8988T (cell line): ENCODE results near the gene RBPJ.
"Not testable (repeated sequence)": the region's sequence is repeated elsewhere in the genome, so short reads cannot be mapped to it uniquely, and the experiment has no call there.

Experiments used
- DNase-seq: peaks from one replicate; pipeline ENCODE4 v3.0.0; 2011

RBPJ gene

DNA sequence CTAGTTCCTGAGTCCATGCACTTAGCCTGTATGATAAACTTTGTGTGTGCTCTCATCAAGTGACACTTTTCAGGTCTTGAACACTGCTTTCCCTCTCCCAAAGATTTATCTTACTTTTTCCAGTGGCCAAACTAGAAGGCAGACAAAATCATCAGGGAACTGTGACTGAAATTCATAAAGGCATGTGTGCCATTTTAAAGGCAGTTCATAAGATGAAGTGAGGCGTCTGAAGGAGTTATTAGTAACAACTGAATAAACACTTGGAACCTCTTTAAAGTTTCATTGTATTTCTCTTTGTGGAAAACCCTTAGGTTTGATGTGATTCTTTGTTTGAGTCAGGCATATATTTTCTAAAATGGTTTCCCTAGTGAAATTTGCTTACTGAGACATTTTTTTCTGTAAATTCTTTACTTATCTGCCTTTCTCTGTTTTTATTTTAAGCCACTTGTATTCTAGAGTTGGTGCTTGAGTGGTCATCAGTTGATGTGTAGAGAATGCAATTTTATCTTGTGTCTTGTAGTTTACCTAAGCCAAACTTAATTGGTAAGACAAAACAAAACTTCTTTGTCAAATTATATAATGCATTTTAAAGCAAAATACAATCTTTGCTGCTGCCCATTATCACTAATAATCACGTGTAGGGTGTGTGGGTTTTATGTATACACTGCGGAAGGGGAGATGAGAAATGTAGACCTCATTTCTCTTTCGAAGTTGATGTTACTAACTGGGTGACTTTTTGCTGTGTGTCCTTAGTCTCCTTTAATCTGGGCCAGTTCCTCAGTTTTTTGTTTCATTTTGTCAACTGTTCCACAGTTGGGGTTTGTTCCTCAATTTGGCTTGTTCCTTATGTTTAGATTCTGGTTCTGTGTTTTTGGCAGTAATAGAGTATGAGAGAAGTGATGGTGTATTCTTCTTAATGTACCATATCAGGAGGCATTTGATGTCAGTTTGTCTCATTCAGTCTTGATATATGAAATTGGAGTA lies 56.8 kb downstream of the RBPJ start:
- DNase-seq = no peak

DNA sequence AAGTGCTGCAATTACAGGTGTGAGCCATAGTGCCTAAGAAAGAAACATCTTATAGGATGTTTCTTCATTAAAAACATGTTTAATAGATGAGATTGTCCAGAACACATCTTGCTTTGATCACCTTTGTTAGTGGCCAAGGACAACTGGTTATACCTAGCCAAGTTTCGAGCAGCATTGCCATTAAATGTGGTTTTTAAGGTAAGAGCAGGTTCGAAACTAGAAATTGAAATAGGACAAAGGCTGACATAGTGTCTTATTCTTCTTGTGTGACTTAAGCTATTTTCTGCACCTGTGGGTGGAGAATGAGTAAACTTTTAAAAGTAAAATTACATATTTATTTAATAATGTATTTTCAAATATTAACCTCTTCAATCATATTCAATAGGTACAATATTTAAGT lies 59.0 kb downstream of the RBPJ start:
- DNase-seq = no peak

DNA sequence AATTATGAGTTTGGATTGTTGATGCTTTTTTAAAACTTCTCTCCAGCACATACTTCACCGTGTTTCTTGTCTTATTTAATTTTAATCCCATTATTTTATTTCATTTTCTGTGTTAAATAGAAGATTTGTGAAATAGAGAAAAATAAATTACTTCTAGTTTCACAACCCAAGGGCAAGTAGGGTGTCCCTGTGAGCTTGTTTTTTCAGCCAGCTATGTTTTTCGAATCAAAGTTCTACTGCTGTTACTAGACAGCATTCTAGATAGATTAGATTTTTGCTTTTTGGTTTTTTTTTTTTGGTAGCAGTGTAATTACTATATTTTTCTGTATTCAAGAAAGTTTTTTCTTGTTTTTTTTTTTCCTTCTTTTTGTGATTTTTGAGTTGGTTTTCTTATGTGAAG lies 59.9 kb downstream of the RBPJ start:
- no peak for DNase-seq

DNA sequence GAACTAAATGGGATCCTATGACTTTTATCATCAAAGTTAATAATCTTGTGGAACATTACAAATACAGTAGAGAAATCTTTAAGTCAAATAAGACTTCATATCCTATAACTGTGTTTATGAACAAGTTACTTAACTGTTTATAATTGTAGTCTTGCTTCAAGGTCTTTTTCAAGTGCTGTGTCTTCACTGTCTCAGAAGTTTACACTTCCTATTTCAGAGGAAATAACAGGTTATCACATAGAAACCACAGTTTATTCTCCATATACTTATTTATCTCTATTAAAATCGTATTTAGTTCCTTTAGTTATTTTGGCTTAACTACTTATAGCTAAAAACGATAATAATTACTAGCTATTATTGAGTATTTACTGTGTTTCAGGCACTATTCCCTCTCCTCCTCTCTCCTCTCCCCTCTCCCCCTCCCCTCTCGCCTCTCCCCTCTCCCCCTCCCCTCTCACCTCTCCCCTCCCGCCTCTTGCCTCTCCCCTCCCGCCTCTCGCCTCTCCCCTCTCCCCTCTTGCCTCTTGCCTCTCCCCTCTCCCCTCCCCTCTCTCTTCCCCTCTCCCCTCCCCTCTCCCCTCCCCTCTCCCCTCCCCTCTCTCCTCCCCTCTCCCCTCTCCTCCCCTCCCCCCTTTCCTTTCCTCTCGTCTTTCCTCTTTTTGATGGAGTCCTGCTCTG lies 63.7 kb downstream of the RBPJ start:
- DNase-seq = no peak

GRCh38 chr4:26385690-26386089 lies 64.9 kb downstream of the RBPJ start:
- DNase-seq = no peak

DNA sequence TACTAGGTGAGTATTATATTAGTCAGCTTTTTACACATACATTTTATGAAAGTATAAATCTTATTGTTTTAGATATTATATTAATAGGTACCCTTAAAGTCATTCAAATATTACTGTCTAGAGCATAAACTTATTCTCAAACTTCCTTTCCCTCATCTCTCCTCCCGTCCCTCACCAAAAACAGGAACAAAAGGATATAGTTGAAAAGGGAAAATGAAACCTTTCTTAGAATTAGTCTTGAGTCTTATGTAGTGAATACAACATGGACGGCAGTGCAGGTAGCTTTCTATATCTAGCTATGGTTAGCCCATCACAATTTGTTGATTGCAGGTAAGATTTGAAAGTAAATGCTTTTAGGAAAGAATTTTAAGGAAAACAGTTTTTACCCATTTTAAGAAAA lies 65.6 kb downstream of the RBPJ start:
- no peak for DNase-seq

DNA sequence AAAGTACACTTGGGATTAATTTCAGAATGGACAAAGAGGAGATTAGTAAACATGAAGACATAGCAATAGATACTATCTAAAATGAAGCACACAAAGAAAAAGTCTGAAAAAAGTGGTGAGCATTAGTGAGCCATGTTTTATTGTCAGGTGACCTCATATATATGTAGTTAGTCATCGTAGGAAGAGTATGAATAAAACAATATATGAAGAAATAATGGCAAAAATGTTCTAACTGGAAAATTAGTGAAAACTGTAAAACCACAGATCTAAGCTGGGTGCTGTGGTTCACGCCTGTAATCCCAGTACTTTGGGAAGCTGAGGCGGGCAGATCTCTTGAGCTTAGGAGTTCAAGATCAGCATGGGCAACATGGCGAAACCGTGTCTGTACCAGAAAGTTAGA lies 67.9 kb downstream of the RBPJ start:
- DNase-seq = no peak

GRCh38 chr4:26397086-26397485 lies 76.3 kb downstream of the RBPJ start:
- no peak for DNase-seq

DNA sequence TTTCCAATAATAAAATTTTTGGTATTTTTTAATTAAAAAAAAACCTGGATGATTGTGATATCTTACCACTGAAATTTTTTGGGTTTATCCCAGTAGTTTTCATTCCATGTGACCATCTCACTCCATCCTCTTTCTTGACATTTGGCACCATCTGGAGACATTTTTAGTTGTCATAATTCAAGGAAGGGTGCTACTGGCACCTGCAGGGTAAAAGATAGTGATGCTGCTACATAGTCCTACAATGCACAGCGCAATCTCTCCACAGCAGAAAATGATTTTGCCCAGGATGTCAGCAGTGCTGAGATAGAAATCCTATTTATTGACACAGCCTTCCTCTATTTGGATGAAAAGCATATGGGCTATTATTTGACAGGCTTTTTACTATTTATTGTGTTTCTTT lies 79.3 kb downstream of the RBPJ start:
- no peak for DNase-seq

DNA sequence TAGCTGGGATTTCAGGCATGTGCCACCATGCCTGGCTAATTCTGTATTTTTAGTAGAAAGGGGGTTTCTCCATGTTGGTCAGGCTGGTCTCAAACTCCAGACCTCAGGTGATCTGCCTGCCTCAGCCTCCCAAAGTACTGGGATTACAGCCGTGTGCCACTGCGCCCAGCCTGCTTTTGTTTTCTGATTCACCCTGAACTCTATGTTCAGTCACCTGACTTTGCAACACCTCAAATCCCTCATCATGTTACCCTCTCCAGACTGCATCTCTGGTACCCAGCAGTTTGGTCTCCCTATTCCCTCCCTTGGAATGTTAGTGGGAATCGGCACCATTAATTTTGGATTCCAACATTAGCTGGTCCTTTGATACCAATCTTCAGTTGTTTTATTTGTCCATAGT lies 81.2 kb downstream of the RBPJ start:
- DNase-seq = not testable (repeated sequence)

DNA sequence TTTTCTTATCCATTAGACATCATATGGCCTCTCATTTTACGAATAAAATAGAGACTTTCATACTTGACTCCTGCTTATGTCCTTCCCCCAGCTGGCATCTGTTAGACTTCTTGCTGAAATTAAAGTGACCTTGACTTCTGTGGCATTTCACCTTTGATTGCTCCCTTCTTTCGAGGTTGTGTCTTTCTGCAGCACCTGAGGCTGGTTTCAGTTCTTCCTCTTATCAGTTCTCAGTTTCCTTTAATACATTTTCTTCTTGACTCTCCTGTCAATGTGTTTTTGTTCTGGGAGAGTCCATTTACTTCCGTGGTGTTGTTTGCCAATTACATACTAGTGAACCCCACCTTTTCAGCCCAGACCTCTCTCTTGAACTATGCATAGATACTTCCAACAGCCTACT lies 81.6 kb downstream of the RBPJ start:
- no peak for DNase-seq

DNA sequence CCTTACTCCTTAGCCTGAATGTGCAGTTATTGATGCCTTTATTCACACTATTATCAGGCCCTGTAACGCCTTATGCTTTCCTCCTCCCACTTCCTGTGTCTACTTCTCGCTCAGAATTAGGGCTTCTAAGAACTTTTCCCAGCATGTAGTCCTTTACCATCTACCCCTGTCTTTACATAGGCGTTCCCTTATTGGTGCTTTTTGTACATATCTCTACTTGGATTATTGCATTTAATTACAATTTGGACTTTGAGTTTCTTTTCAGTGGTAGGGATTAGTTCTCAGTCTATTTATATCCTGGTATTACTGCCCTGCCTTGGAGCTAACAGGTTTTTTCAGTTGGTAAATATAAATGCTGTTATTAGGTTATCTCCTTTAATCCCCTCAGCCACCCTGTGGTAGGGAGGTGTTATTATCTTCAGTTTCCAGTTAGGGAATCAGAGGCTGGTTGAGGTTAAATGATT lies 84.0 kb downstream of the RBPJ start:
- DNase-seq = no peak

DNA sequence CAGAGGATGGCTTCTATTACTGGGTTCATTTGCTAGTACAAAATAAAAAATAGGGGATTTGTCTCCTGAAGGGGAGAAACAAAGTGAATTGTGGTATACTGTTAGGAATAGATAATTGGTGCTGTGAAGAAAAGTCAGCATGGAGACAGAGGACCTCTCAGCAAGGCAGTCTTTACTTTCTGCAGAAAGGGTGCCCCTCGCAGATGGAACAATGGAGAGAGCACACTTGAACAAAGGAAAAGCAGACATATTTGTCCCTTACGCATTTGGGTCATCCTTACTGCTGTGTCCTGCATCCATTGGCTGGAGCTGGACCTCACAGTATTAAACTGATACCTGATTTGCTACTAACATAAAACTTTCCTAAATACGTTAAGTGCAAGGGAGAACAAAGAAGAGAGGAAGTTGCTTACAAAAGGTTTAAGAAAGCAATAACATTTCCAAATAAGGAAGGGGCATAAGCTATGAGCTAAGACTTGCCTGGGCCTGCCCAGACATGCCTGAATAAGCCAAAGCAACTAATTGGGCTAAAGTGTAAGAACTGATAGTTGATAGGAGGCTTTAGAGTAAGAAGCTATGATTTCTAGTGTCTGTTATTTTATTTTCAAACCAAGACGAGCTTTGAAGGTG lies 85.6 kb downstream of the RBPJ start:
- no peak for DNase-seq

- DNase-seq = no peak
Measured at GRCh38 chr4:26407476-26407875, 86.7 kb downstream of the RBPJ start.

- no peak for DNase-seq
Measured at GRCh38 chr4:26410385-26411293, 89.8 kb downstream of the RBPJ start.

DNA sequence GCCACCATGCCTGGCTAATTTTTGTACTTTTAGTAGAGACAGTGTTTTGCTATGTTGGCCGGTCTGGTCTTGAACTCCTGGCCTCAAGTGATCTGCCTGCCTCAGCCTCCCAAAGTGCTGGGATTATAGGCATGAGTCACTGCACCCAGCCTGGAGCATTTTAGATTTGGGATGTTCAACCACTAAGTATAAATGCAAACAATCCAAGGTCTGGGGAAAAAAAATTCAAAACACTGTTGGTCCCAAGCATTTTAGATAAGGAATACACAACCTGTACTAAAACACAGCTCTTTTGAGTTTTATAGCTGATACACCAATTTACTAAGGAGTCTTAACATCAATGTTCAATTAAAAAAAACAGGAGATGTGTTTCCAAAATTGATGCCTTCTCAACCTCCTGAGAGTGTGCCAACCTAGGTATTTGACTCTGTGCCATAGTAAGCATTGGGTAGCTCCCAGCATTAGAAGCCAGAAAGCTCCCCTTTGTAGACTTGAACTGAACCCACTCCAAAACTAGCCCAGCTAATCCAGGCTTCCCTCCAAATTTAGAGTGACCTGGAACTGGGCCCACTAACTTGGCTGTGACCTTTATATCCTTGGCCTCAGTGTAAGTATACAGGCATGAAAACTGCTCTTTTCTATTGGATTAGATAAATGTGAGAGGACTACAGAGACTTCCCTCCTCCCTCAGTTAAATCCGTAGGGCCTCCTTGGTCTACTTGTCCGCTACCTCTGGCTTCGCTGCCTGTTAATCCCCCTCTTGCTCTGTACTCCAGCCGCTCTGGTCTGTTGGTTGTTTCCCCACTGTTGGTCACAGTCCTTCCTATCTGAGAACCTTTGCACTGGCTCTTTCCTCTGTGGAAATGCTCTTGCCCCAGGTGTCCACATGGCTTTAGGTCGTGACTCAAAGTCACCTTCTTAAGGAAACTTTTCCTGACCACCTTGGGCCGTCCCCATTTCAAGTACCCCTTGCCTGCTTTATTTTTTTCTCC lies 91.9 kb downstream of the RBPJ start:
- DNase-seq = no peak

DNA sequence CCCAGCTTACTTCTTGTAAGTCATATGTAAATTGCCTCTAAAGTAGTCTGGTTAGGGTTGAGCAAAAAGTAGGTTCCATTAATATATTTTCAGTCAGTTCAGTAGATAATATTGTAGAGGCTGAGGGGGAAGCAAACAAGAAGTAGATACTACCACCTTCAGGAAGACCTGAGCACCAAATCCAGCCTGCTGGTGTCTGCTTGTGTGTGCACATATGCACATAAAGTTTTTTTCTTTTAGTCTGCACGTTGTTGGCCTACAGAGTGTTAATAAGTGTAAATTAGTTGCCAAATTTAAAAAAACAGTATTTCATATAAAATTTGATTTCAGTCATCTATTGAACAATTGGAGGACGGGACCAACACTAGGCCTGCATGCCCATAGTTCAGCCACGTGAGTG lies 92.8 kb downstream of the RBPJ start:
- DNase-seq = no peak

- DNase-seq = no peak
Measured at GRCh38 chr4:26418107-26418506, 97.3 kb downstream of the RBPJ start.

DNA sequence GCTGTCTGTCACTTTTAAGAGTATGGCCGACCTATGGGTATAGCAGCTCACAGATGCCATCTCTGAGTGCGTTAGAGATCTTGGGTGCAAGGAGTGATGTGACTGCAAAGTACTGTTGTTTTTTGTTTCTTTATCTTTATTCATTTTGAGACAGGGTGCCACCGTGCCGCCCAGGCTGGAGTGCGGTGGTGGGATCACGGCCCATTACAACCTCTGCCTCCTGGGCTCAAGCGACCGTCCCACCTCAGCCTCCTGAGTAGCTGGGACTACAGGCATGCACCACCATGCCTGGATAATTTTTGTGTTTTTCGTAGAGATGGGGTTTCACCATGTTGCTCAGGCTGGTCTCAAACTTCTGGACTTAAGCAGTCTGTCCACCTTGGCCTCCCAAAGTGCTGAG lies 98.0 kb downstream of the RBPJ start:
- DNase-seq = no peak

GRCh38 chr4:26420438-26420837 lies 99.6 kb downstream of the RBPJ start:
- DNase-seq = no peak

DNA sequence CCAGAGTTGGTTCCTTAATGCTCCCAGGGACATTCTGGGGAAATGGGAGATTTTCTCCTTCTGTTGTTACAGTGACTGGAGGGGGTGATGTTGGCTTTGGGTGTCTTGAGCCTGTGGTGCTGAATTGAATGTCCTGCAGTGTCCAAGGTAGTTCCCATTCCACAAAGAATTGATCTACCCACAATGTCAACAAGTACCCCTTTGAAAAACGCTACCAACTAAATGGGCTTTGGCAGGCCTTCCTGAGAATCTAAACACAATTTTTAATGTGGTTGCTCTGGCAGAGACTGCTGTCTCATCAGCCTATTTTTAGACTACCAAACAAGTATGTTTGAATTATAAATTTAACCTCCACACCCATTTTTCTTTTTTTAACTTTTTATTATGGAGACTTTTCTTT lies 100.1 kb downstream of the RBPJ start:
- no peak for DNase-seq
